ENCODE data around the gene ITGAD.

GRCh38 chr16:31397096-31397660 is 4.0 kb downstream of the ITGAD start:
- no peak for TF ChIP-seq CTCF (IDR thresholded peaks at IDR 0.05)
- no peak for TF ChIP-seq POLR2AphosphoS5 (IDR thresholded peaks at IDR 0.05)

Measured in breast epithelium (tissue), 3 donors.